ENCODE results near the gene FUZ.

The FUZ gene

GRCh38 chr19:49805822-49806619, 7.1 kb downstream of the FUZ start:
- no peak for DNase-seq (ENCODE audit: low spot score)

- no peak for DNase-seq (ENCODE audit: low spot score)
Observed at GRCh38 chr19:49803529-49803856, 9.6 kb downstream of the FUZ start.

- no peak for DNase-seq (ENCODE audit: low spot score)
Observed at GRCh38 chr19:49802836-49803528, 10.1 kb downstream of the FUZ start.

GRCh38 chr19:49801966-49802661, 11.0 kb downstream of the FUZ start:
- DNase-seq (ENCODE audit: low spot score): no peak

- no peak for DNase-seq (ENCODE audit: low spot score)
Observed at GRCh38 chr19:49801401-49801888, 11.6 kb downstream of the FUZ start.

- no peak for DNase-seq (ENCODE audit: low spot score)
Observed at GRCh38 chr19:49800771-49801170, 12.3 kb downstream of the FUZ start.

- DNase-seq (ENCODE audit: low spot score): no peak
Observed at GRCh38 chr19:49799798-49800376, 13.2 kb downstream of the FUZ start.

GRCh38 chr19:49799271-49799797, 13.8 kb downstream of the FUZ start:
- no peak for DNase-seq (ENCODE audit: low spot score)

GRCh38 chr19:49798574-49798973, 14.5 kb downstream of the FUZ start:
- no peak for DNase-seq (ENCODE audit: low spot score)

GRCh38 chr19:49795615-49796014, 17.5 kb downstream of the FUZ start:
- no peak for DNase-seq (ENCODE audit: low spot score)

GRCh38 chr19:49793561-49793840, 19.6 kb downstream of the FUZ start:
- no peak for DNase-seq (ENCODE audit: low spot score)

- no peak for DNase-seq (ENCODE audit: low spot score)
Observed at GRCh38 chr19:49792829-49793560, 20.1 kb downstream of the FUZ start.

- no peak for DNase-seq (ENCODE audit: low spot score)
Observed at GRCh38 chr19:49791776-49792445, 21.2 kb downstream of the FUZ start.

GRCh38 chr19:49790866-49791265, 22.2 kb downstream of the FUZ start:
- no peak for DNase-seq (ENCODE audit: low spot score)

- DNase-seq (ENCODE audit: low spot score): no peak
Observed at GRCh38 chr19:49788857-49789256, 24.2 kb downstream of the FUZ start.

GRCh38 chr19:49787746-49788145, 25.3 kb downstream of the FUZ start:
- no peak for DNase-seq (ENCODE audit: low spot score)

GRCh38 chr19:49786376-49786820, 26.7 kb downstream of the FUZ start:
- no peak for DNase-seq (ENCODE audit: low spot score)

- no peak for DNase-seq (ENCODE audit: low spot score)
Observed at GRCh38 chr19:49782515-49782914, 30.6 kb downstream of the FUZ start.

GRCh38 chr19:49781394-49781793, 31.7 kb downstream of the FUZ start:
- no peak for DNase-seq (ENCODE audit: low spot score)

GRCh38 chr19:49780861-49781260, 32.2 kb downstream of the FUZ start:
- DNase-seq (ENCODE audit: low spot score): no peak
